Right cardiac atrium (tissue), 5 donors: ENCODE measurements around the gene PID1. TPM values are rescaled to one million over a fixed set of nuclear protein-coding genes. Genes with fewer than 3 reads are reported as not detected.
"Not testable (repeated sequence)": the region's sequence is repeated elsewhere in the genome, so short reads cannot be mapped to it uniquely, and the experiment has no call there.

Experiments used
- ATAC-seq, 2 donors: fragments of 200-7000 bp; cut with Tn5 transposase; one replicate each; pipeline versions ENCODE4 v1.8.0 to v1.9.1; 2020; ENCODE audit warnings: moderate library complexity in 2 of 2, mild to moderate bottlenecking in 1 of 2
- DNase-seq, 3 donors: peaks; one replicate each; pipeline ENCODE4 v3.0.0-alpha.2; 2020
- H3K27ac ChIP-seq: one replicate; pipeline ENCODE4 v1.5.1; 2013; ENCODE audit warnings: mild to moderate bottlenecking, low read length, control low read depth, moderate library complexity
- H3K27me3 ChIP-seq: one replicate; pipeline ENCODE4 v1.6.1; 2013; ENCODE audit not compliant: control insufficient read depth, insufficient read depth
- H3K4me1 ChIP-seq: one replicate; pipeline ENCODE4 v1.6.1; 2013; ENCODE audit warnings: low read length; ENCODE audit not compliant: control insufficient read depth, insufficient read depth
- H3K4me3 ChIP-seq: one replicate; pipeline ENCODE4 v1.5.1; 2013; ENCODE audit warnings: low read length, control low read depth
- H3K9me3 ChIP-seq: one replicate; pipeline ENCODE4 v1.6.1; 2013; ENCODE audit warnings: low read length; ENCODE audit not compliant: control insufficient read depth
- WGBS: extraction: QIAGEN DNeasy Blood & Tissue Kit; methylation state at CpG from one replicate; pipeline ENCODE4 v1.1.7; 2013; 5-methylcytosine and 5-hydroxymethylcytosine counted together
- intact Hi-C, 4 donors: fragments of 100-400 bp; cut with DNase I; formaldehyde crosslinking; loops; one replicate each; pipeline versions ENCODE4 v1.11.0 to v1.14.0; 2022 to 2023
- polyA plus RNA-seq: library from polyadenylated mRNA; stranded (reverse); fragments of 200-250 nt; gene quantifications from one replicate; pipeline ENCODE4 v1.2.3, GENCODE V29; 2013
- total RNA-seq, 4 donors: library from RNA; stranded (reverse); fragmentation: NEBNext Ultra II Directional; extraction: Animal tissue kit (Norgen Biotek cat#: 25700); gene quantifications; one replicate each; pipeline ENCODE4 v1.2.1, GENCODE V29; 2021
- donor health status: healthy with polysubstance abuse.
- donor health status: DM: no; HTN: yes; CAD: no.
- donor health status: DM: no; HTN: no; CAD: no.
- donor health status: DM: no; HTN: yes; CAD: no; lungs with severe emphysema.
- donor health status: DM: yes; HTN: yes; CAD: no.

PID1 gene
- total and polyA plus RNA-seq, 5 donors = 9.1 to 17.2 (median 11.0) TPM

GRCh38 chr2:229191413-229191812, 79.7 kb downstream of the PID1 start:
- Histone ChIP-seq H3K9me3 (no peaks in the 10 kb centered on the region), H3K27ac (no peak overlapping the region), H3K27me3 (no peaks in the 10 kb centered on the region), H3K4me3 (no peak overlapping the region), H3K4me1 (no peaks in the 10 kb centered on the region)
- DNase-seq = no peak
- WGBS = 80% methylated on average over 1 of the region's 1 CpG
- intact Hi-C loops = no loop called here
- no peak for ATAC-seq

- H3K4me1 ChIP-seq, H3K27me3 ChIP-seq, DNase-seq, H3K27ac ChIP-seq, intact Hi-C loops, H3K4me3 ChIP-seq, ATAC-seq, H3K9me3 ChIP-seq: not testable (repeated sequence)
- 75% methylated on average over 4 of the region's 4 CpGs for whole genome bisulfite sequencing
Observed at GRCh38 chr2:229187123-229187522, 84.0 kb downstream of the PID1 start.

- DNase-seq (no peak), ATAC-seq (no peak)
- Histone ChIP-seq H3K27ac (no peak overlapping the region), H3K4me3 (no peak overlapping the region), H3K4me1 (peaks cover 6% of the 10 kb centered on the region), H3K9me3 (no peaks in the 10 kb centered on the region), H3K27me3 (no peaks in the 10 kb centered on the region)
- intact Hi-C loops = no loop called here
Observed at GRCh38 chr2:229181641-229182040, 89.4 kb downstream of the PID1 start.

- no peaks in the 10 kb centered on the region for H3K27me3 ChIP-seq
- ATAC-seq (no peak), DNase-seq (peak in 1 of 3 donors; percentile 25)
- H3K9me3 ChIP-seq = no peaks in the 10 kb centered on the region
- H3K4me3 ChIP-seq = no peak overlapping the region
- intact Hi-C loops = no loop called here
- peaks cover 6% of the 10 kb centered on the region for H3K4me1 ChIP-seq
- WGBS = 95% methylated on average over 26 of the region's 26 CpGs
- no peak overlapping the region for H3K27ac ChIP-seq
Observed at GRCh38 chr2:229180658-229181057, 90.4 kb downstream of the PID1 start.

- H3K4me1 ChIP-seq = peaks cover 6% of the 10 kb centered on the region
- no peak overlapping the region for H3K27ac ChIP-seq
- no peak overlapping the region for H3K4me3 ChIP-seq
- ATAC-seq = peak in 1 of 2 donors; percentile 64
- intact Hi-C loops = no loop called here
- 37% methylated on average over 4 of the region's 4 CpGs for WGBS
- no peak for DNase-seq
- no peaks in the 10 kb centered on the region for H3K27me3 ChIP-seq
- H3K9me3 ChIP-seq = no peaks in the 10 kb centered on the region
Observed at GRCh38 chr2:229179628-229180027, 91.5 kb downstream of the PID1 start.

- intact Hi-C loops = no loop called here
- Histone ChIP-seq H3K4me3 (no peak overlapping the region), H3K27ac (no peak overlapping the region), H3K9me3 (no peaks in the 10 kb centered on the region), H3K4me1 (peaks cover 6% of the 10 kb centered on the region), H3K27me3 (no peaks in the 10 kb centered on the region)
- ATAC-seq (no peak), DNase-seq (no peak)
- 79% methylated on average over 5 of the region's 5 CpGs for WGBS
Observed at GRCh38 chr2:229178706-229179105, 92.4 kb downstream of the PID1 start.

GRCh38 chr2:229178117-229178516, 93.0 kb downstream of the PID1 start:
- DNase-seq (peak in 1 of 3 donors; percentile 58), ATAC-seq (no peak)
- Histone ChIP-seq H3K4me3 (no peak overlapping the region), H3K4me1 (peaks cover 6% of the 10 kb centered on the region), H3K27me3 (no peaks in the 10 kb centered on the region), H3K9me3 (no peaks in the 10 kb centered on the region), H3K27ac (no peak overlapping the region)
- intact Hi-C loops = no loop called here
- 75% methylated on average over 3 of the region's 3 CpGs for WGBS

- 57% methylated on average over 3 of the region's 3 CpGs for WGBS
- H3K27me3 ChIP-seq = no peaks in the 10 kb centered on the region
- ATAC-seq (no peak), DNase-seq (no peak)
- no peak overlapping the region for H3K4me3 ChIP-seq
- H3K4me1 ChIP-seq = peaks cover 6% of the 10 kb centered on the region
- H3K27ac ChIP-seq = no peak overlapping the region
- intact Hi-C loops = no loop called here
- no peaks in the 10 kb centered on the region for H3K9me3 ChIP-seq
Observed at GRCh38 chr2:229176136-229176535, 95.0 kb downstream of the PID1 start.

- 88% methylated on average over 1 of the region's 1 CpG for WGBS
- intact Hi-C loops = no loop called here
- H3K4me1 ChIP-seq = peaks cover 6% of the 10 kb centered on the region
- no peak overlapping the region for H3K4me3 ChIP-seq
- no peak overlapping the region for H3K27ac ChIP-seq
- ATAC-seq (no peak), DNase-seq (no peak)
- H3K9me3 ChIP-seq = no peaks in the 10 kb centered on the region
- H3K27me3 ChIP-seq = no peaks in the 10 kb centered on the region
Observed at GRCh38 chr2:229175497-229175863, 95.6 kb downstream of the PID1 start.

GRCh38 chr2:229174794-229175496, 96.1 kb downstream of the PID1 start:
- DNase-seq (peak in 2 of 3 donors; percentile 22 to 37), ATAC-seq (no peak)
- whole genome bisulfite sequencing = 61% methylated on average over 4 of the region's 4 CpGs
- Histone ChIP-seq H3K4me3 (no peak overlapping the region), H3K9me3 (no peaks in the 10 kb centered on the region), H3K4me1 (peaks cover 6% of the 10 kb centered on the region), H3K27ac (no peak overlapping the region), H3K27me3 (no peaks in the 10 kb centered on the region)
- intact Hi-C loops = no loop called here

- Histone ChIP-seq H3K27me3 (no peaks in the 10 kb centered on the region), H3K4me3 (no peak overlapping the region), H3K9me3 (no peaks in the 10 kb centered on the region), H3K27ac (no peak overlapping the region), H3K4me1 (peaks cover under 1% of the 10 kb centered on the region)
- intact Hi-C loops = no loop called here
- 70% methylated on average over 3 of the region's 3 CpGs for WGBS
- DNase-seq = no peak
- no peak for ATAC-seq
Observed at GRCh38 chr2:229173825-229174359, 97.2 kb downstream of the PID1 start.

GRCh38 chr2:229170916-229171315, 100.2 kb downstream of the PID1 start:
- 86% methylated on average over 3 of the region's 3 CpGs for WGBS
- intact Hi-C loops = no loop called here
- no peak overlapping the region for H3K4me3 ChIP-seq
- H3K9me3 ChIP-seq = no peaks in the 10 kb centered on the region
- no peak overlapping the region for H3K27ac ChIP-seq
- no peak for DNase-seq
- no peak for ATAC-seq
- H3K4me1 ChIP-seq = no peaks in the 10 kb centered on the region
- no peaks in the 10 kb centered on the region for H3K27me3 ChIP-seq
